NAMALWA (cell line): ENCODE data around the gene TBCK.
"Not testable (repeated sequence)": the region's sequence is repeated elsewhere in the genome, so short reads cannot be mapped to it uniquely, and the experiment has no call there.

Source experiments
- DNase-seq: peaks from one replicate; pipeline ENCODE4 v3.0.0-alpha.2; 2015; ENCODE audit warnings: low spot score

TBCK gene

DNA sequence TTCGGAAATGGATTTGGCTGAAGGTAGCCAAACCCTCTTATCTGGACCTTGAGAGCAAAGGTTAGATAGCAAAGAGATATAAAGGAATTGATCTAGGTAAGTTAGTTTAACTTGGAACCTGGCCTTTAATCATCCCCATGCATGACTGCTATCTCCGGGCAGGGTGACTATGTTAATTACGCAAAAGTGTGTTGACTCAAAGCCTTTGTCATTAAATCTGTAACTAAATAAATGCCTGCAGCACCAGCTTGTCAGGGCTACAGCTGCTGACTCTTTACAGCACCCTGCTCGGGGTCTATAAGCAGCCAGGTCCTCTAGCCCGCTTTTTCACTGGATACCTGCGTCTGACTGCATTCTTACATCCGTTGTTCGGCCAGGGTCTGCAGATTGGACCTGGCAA is 201.7 kb downstream of the TBCK start:
- no peak for DNase-seq

GRCh38 chr4:106111778-106112469 is 204.1 kb downstream of the TBCK start:
- DNase-seq: not testable (repeated sequence)

- DNase-seq: no peak
Observed at GRCh38 chr4:106109929-106110328, 206.1 kb downstream of the TBCK start.

DNA sequence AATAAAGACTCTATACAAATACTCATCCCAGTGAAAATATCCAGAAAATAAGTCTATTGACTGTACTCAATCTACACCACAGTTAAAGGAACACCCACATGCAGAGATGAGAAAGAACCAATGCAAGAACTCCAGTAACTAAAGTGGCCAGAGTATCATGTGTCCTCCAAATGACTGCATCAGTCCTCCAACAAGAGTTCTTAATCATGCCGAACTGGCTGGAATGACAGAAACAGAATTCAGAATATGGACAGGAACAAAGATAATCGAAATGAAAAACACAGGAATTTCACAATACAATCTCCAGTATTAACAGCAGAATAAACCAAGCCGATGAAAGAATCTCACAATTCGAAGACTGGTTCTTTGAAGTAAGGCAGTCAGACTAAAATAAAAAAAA is 210.3 kb downstream of the TBCK start:
- no peak for DNase-seq

GRCh38 chr4:106104276-106104675 is 211.7 kb downstream of the TBCK start:
- DNase-seq: no peak

DNA sequence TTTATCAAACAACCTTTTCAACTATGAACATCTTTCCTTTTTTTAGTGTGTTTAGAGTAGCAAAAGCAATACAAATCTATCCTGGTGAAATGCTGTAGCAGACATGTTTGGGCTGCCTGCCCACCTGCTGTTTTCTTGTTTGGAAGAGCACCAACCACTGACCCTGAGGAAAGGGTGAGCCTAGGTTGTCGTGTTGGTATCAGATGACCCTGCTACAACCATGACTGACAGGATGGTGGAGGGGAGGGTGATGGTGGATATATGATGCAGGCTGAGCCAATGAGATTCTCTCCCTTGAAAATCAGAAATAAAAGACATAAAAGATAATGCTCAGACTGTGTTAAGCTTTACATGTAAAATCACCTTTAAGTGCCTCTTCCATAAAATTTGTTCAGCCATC is 219.6 kb downstream of the TBCK start:
- no peak for DNase-seq

- no peak for DNase-seq
Observed at GRCh38 chr4:106095408-106095807, 220.6 kb downstream of the TBCK start.

- no peak for DNase-seq
Observed at GRCh38 chr4:106092361-106093040, 223.5 kb downstream of the TBCK start.

- DNase-seq: no peak
Observed at GRCh38 chr4:106090826-106091225, 225.2 kb downstream of the TBCK start.

GRCh38 chr4:106083065-106083464 is 232.9 kb downstream of the TBCK start:
- DNase-seq: no peak

GRCh38 chr4:106080376-106080775 is 235.6 kb downstream of the TBCK start:
- DNase-seq: no peak

DNA sequence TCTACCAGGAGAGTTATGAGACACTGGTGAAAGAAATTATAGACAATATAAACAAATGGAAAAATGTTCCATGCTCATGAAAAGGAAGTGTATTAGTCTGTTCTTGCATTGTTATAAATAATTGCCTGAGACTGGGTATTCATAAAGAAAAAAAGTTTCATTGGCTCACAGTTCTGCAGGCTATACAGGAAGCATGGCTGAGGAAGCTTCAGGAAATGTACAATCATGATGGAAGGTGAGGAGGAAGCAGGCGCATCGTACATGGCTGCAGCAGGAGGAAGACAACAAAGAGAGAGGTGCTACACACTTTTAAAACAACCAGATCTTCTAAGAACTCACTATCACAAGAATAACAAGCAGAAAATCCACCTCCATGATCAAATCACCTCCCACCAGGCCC is 236.4 kb downstream of the TBCK start:
- DNase-seq: no peak

DNA sequence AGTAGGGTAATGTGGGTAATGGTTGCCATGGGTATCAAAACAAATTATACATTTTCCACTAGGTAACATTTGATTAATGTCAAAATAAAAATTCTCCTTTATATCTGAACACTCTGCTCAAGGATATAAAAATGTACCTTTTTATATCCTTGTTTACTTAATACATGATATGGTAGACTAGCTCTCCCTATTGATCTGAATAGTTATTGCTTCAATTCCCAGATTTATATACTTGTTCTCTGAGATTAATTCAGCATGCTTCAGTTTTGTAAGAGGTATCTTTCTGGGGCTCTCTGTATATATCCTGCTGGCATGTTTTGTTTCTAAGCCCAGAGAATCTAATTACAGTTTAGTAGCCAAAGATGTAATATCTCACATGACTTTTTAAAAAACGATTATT is 251.0 kb downstream of the TBCK start:
- DNase-seq: no peak

DNA sequence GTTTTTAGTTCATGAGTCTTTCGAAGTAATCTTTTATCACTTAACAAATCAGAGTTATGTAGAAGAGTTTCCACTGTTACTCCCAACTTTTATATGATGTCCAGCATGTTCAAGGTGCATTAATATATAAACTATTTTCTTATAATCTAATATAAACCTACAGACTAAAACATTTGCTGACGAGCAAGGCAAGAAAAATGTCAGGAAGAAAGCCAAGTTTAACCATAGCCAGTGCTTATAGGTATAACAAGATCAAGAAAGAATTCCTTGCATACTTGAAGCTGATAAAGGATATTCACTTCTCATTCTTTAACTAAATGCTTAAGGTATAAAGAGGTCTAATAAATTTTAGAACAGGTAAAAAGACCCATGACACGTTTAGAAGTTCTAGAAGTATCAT is 253.0 kb downstream of the TBCK start:
- no peak for DNase-seq

GRCh38 chr4:106062452-106062875 is 253.5 kb downstream of the TBCK start:
- DNase-seq: no peak

DNA sequence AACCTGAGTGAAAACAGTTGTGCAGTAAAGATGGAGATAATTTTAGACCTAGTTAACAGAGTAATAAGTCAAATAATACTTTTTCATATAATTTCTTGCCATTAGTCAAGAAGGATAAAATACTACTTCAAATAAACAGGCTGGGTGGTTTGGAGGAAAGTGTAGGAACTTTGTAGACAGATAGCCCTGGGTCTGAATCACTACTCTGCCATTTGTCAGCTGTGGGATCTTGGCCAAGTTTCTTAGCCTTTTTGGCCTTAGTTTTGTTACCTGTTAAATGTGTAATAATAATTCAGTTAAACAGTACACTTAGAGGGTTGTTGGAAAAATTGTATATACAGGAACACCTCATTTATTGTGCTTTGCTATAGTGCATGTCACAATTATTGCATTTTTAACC is 257.1 kb downstream of the TBCK start:
- DNase-seq: no peak

- no peak for DNase-seq
Observed at GRCh38 chr4:106056914-106057313, 259.1 kb downstream of the TBCK start.

- DNase-seq: no peak
Observed at GRCh38 chr4:106051514-106051913, 264.5 kb downstream of the TBCK start.

DNA sequence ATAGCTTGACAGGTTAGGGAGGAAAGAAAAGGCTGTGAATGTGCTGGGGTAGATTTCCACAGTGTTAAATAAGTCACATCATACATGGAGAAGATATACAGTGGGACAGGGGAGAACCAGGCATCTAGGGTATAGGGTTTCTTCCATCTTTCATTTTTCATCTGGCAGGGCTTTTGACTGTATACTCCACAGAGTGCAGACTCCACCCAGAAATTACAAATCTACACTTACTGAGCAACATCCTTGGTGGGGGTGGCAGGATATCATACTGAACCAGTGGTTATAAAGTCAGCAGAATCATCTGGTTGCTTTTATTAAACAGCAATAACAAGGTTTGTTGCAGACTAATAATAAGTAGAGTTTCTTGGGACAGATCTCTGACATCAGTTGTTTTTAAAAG is 266.5 kb downstream of the TBCK start:
- no peak for DNase-seq

DNA sequence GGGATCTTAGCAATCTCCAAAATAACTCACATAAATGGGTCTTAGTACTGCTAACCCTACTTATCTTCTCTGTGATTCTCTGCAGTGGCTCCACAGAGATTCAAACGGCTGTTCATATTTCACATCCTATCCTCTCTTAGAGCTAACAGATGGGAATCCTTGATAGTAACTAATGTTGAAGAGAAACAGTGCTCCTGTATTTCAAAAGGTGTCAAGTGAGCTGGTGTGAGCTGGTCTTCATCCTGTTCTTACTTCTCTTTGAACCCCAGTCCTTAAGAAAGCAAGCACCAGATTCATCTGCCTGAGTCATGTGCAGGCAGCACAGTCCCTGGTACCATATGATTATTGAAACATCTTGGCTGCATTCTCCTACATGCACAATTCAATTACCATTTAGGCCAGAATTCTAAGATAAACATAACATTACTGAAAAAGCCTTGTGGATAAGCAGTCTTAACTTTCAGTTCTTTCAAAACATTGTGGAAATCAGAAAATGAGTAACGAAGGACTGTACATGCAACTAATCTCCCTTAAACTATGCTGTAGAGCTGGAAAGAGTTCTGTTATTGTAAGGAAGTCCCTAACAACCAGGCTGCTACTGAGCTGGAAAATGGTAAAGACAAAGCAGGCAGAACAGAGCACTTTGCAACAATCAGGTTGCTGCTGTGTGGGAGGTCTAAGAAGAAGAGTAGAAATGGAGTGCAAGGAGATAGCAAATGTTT is 267.6 kb downstream of the TBCK start:
- no peak for DNase-seq

- no peak for DNase-seq
Observed at GRCh38 chr4:106046083-106046482, 269.9 kb downstream of the TBCK start.

GRCh38 chr4:106041294-106042002 is 274.6 kb downstream of the TBCK start:
- no peak for DNase-seq

DNA sequence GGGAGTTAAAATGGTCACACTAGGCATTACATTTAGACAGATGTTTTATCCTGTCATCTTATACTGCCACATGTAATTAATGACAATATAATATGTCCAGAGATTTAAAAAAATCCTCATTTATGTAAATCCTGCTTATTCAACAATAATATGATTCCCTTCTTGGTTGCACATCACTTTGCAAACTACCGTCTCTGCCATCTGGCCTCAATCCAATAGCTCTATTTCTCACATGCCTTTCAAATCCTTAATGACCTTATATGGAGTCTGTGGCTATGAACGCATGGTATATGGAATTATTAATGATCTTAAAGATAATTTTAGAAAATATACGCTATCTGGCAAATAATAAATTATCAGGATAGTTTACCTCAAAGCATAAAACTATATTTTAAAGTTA is 276.2 kb downstream of the TBCK start:
- no peak for DNase-seq
